HCT116 (cell line): ENCODE data around the gene SIRPA. TPM values are rescaled to one million over a fixed set of nuclear protein-coding genes. Genes with fewer than 3 reads are reported as not detected.

Experiments used
- ATAC-seq: fragments of 200-7000 bp; cut with Tn5 transposase; 2 replicates; pipeline ENCODE4 v1.9.1; 2020; ENCODE audit warnings: mild to moderate bottlenecking, moderate library complexity
- BruUV-seq: library from RNA; stranded (reverse); fragments of 400-500 nt; replicated peaks from 2 replicates; lab custom pipeline; 2021; lab: Mats Ljungman, UMichigan
- CTCF ChIA-PET: fragments of 300-600 bp; sonication (Branson Sonifier 250); formaldehyde crosslinking; loops from one replicate; lab custom pipeline; 2021; ENCODE audit warnings: antibody characterized with exemption; lab: Charles Lee
- POLR2A ChIA-PET: fragments of 300-600, 350-600 bp; sonication (Branson Sonifier 250); formaldehyde crosslinking; loops from one replicate; lab custom pipeline; 2021; ENCODE audit warnings: antibody characterized with exemption; lab: Charles Lee
- RAD21 ChIA-PET, 2 experiments: fragments of 300-600 bp; sonication (Branson Sonifier 250); formaldehyde crosslinking; loops; one replicate each; lab custom pipeline; 2023; ENCODE audit warnings: low total read pairs in 2 of 2; ENCODE audit not compliant: uncharacterized antibody in 2 of 2, unreplicated experiment in 2 of 2, low non-redundant PET in 1 of 2; lab: Charles Lee
- DNase-seq: peaks from one replicate; pipeline ENCODE4 v3.0.0-alpha.2; 2010; ENCODE audit warnings: low read depth, low spot score
- H2AFZ ChIP-seq: fragments of 200-600 bp; shearing (Covaris generic), sonication (generic); 2 replicates; pipeline ENCODE4 v1.6.1; 2017; ENCODE audit warnings: low read depth, mixed run types, mixed read lengths, antibody characterized with exemption, low read length; ENCODE audit not compliant: poor library complexity, severe bottlenecking
- H3K27ac ChIP-seq: 2 replicates; pipeline ENCODE4 v1.5.1; 2012; ENCODE audit warnings: low read depth, low read length
- H3K27me3 ChIP-seq: fragments of 200-600 bp; sonication (generic); 2 replicates; pipeline ENCODE4 v1.6.1; 2016; ENCODE audit warnings: mixed run types, low read length, mixed read lengths; ENCODE audit not compliant: insufficient read depth
- H3K36me3 ChIP-seq, 2 experiments: fragments of 200-500 bp in 1 of 2; fragments of 200-600 bp in 1 of 2; sonication (Bioruptor generic) in 1 of 2; sonication (generic) in 1 of 2; 2 replicates each; pipeline versions ENCODE4 v1.5.1 to v1.6.1; 2014 to 2016; ENCODE audit warnings: low read length in 2 of 2, inconsistent platforms in 1 of 2, mixed read lengths in 1 of 2, mixed run types in 1 of 2; ENCODE audit not compliant: insufficient read depth in 2 of 2, control insufficient read depth in 1 of 2
- H3K4me1 ChIP-seq, 2 experiments: fragments of 200-600 bp in 1 of 2; sonication (generic) in 1 of 2; 2 replicates each; pipeline versions ENCODE4 v1.5.1 to v1.6.1; 2012 to 2017; ENCODE audit warnings: low read length in 2 of 2, inconsistent platforms in 1 of 2, mild to moderate bottlenecking in 1 of 2, mixed read lengths in 1 of 2, mixed run types in 1 of 2, moderate library complexity in 1 of 2; ENCODE audit not compliant: insufficient read depth in 2 of 2, control insufficient read depth in 1 of 2
- H3K4me2 ChIP-seq: fragments of 200-600 bp; sonication (generic); 2 replicates; pipeline ENCODE4 v1.6.1; 2017; ENCODE audit warnings: mixed run types, low read length, mixed read lengths
- H3K4me3 ChIP-seq, 2 experiments: fragments of 200-600 bp in 1 of 2; sonication (generic) in 1 of 2; replicated peaks in 1 of 2; 2 replicates each; pipeline ENCODE4 v1.5.1; 2011 to 2016; ENCODE audit warnings: low read length in 2 of 2, control low read depth in 1 of 2, low read depth in 1 of 2, mild to moderate bottlenecking in 1 of 2, mixed read lengths in 1 of 2, mixed run types in 1 of 2
- H3K79me2 ChIP-seq: fragments of 200-600 bp; sonication (generic); 2 replicates; pipeline ENCODE4 v1.6.1; 2017; ENCODE audit warnings: mild to moderate bottlenecking, mixed run types, low read length, moderate library complexity, mixed read lengths; ENCODE audit not compliant: insufficient read depth
- H3K9ac ChIP-seq: fragments of 200-600 bp; sonication (generic); 2 replicates; pipeline ENCODE4 v1.6.1; 2016; ENCODE audit warnings: low read length, mixed read lengths
- H3K9me2 ChIP-seq: fragments of 200-600 bp; sonication (generic), shearing (Covaris generic); 2 replicates; pipeline ENCODE4 v1.6.1; 2017; ENCODE audit warnings: mixed run types, mild to moderate bottlenecking, moderate library complexity; ENCODE audit not compliant: insufficient read depth
- H3K9me3 ChIP-seq, 2 experiments: fragments of 200-500 bp in 1 of 2; fragments of 200-600 bp in 1 of 2; sonication (Bioruptor generic) in 1 of 2; sonication (generic) in 1 of 2; 2 replicates each; pipeline ENCODE4 v1.6.1; 2014 to 2017; ENCODE audit warnings: low read length in 2 of 2, mixed read lengths in 2 of 2, inconsistent platforms in 1 of 2, low read depth in 1 of 2, mild to moderate bottlenecking in 1 of 2, mixed run types in 1 of 2, moderate library complexity in 1 of 2; ENCODE audit not compliant: control insufficient read depth in 1 of 2, insufficient read depth in 1 of 2
- H4K20me1 ChIP-seq: fragments of 200-600 bp; sonication (generic), shearing (Covaris generic); 2 replicates; pipeline ENCODE4 v1.6.1; 2017; ENCODE audit warnings: mixed run types, mild to moderate bottlenecking, moderate library complexity; ENCODE audit not compliant: insufficient read depth
- CBX3 ChIP-seq: IDR thresholded peaks from 2 replicates; pipeline ENCODE4 v1.6.1; 2012; ENCODE audit warnings: low read depth
- CEBPB ChIP-seq: IDR thresholded peaks from 2 replicates; pipeline ENCODE4 v1.6.1; 2012; ENCODE audit warnings: low read depth
- EGR1 ChIP-seq: IDR thresholded peaks from 2 replicates; pipeline ENCODE4 v1.6.1; 2012; ENCODE audit warnings: low read depth
- ELF1 ChIP-seq: IDR thresholded peaks from 2 replicates; pipeline ENCODE4 v1.6.1; 2012; ENCODE audit warnings: low read depth, borderline replicate concordance
- EZH2 ChIP-seq: fragments of 200-600 bp; sonication (generic); IDR thresholded peaks from 2 replicates; pipeline ENCODE4 v1.6.1; 2017; ENCODE audit warnings: antibody characterized with exemption, mixed run types
- EZH2phosphoT487 ChIP-seq: fragments of 200-600 bp; IDR thresholded peaks from 2 replicates; pipeline ENCODE4 v1.6.1; 2018; ENCODE audit warnings: antibody characterized with exemption, borderline replicate concordance
- FOSL1 ChIP-seq: IDR thresholded peaks from 2 replicates; pipeline ENCODE4 v1.6.1; 2012; ENCODE audit warnings: low read depth
- POLR2A ChIP-seq: IDR thresholded peaks from 2 replicates; pipeline ENCODE4 v1.7.0; 2011; ENCODE audit warnings: borderline replicate concordance; ENCODE audit not compliant: insufficient read depth, insufficient read length; ENCODE audit errors: extremely low read depth
- POLR2AphosphoS5 ChIP-seq: IDR thresholded peaks from 2 replicates; pipeline ENCODE4 v1.6.1; 2011; ENCODE audit warnings: mild to moderate bottlenecking, low read depth, low read length, moderate library complexity
- RAD21 ChIP-seq: IDR thresholded peaks from 2 replicates; pipeline ENCODE4 v1.6.1; 2012; ENCODE audit warnings: low read depth, mild to moderate bottlenecking
- REST ChIP-seq: IDR thresholded peaks from 2 replicates; pipeline ENCODE4 v1.6.1; 2012; ENCODE audit warnings: low read depth
- SP1 ChIP-seq: IDR thresholded peaks from 2 replicates; pipeline ENCODE4 v1.6.1; 2012; ENCODE audit warnings: low read depth
- SRF ChIP-seq: IDR thresholded peaks from 2 replicates; pipeline ENCODE4 v1.6.1; 2012; ENCODE audit warnings: low read depth
- TCF7L2 ChIP-seq: IDR thresholded peaks from 2 replicates; pipeline ENCODE4 v1.7.0; 2011; ENCODE audit warnings: borderline replicate concordance, inconsistent platforms; ENCODE audit not compliant: insufficient read depth, insufficient read length; ENCODE audit errors: extremely low read depth
- YY1 ChIP-seq: IDR thresholded peaks from 2 replicates; pipeline ENCODE4 v1.6.1; 2011; ENCODE audit warnings: low read length, low read depth, moderate library complexity, mild to moderate bottlenecking; ENCODE audit not compliant: insufficient replicate concordance; ENCODE audit errors: extremely low read depth
- ZFX ChIP-seq: fragments of 450-650 bp; IDR thresholded peaks from 2 replicates; pipeline ENCODE4 v1.6.1; 2017
- ZNF274 ChIP-seq: fragments of 200-500 bp; sonication (Bioruptor generic); IDR thresholded peaks from 2 replicates; pipeline ENCODE4 v1.6.1; 2014; ENCODE audit warnings: mild to moderate bottlenecking, low read depth, low read length, inconsistent platforms
- intact Hi-C: fragments of 100-400 bp; cut with micrococcal nuclease; formaldehyde crosslinking; loops from 2 replicates; pipeline ENCODE4 v1.10.0; 2022
- total RNA-seq: library from RNA; stranded (reverse); gene quantifications from one replicate; pipeline ENCODE4 v1.2.1, GENCODE V29; 2021; ENCODE audit not compliant: unreplicated experiment
- TF ChIP-seq, protein P1 (sequence below): IDR thresholded peaks from 2 replicates; pipeline ENCODE4 v1.6.1; 2011; ENCODE audit warnings: mild to moderate bottlenecking, low read length, moderate library complexity; ENCODE audit not compliant: insufficient replicate concordance; ENCODE audit errors: extremely low read depth
- TF ChIP-seq, protein P2 (sequence below): IDR thresholded peaks from 2 replicates; pipeline ENCODE4 v1.6.1; 2012
- TF ChIP-seq, protein P3 (sequence below): IDR thresholded peaks from 2 replicates; pipeline ENCODE4 v1.6.1; 2012

Gene SIRPA
- total RNA-seq, 1 experiment from 2014 or later = 15.3 TPM

DNA sequence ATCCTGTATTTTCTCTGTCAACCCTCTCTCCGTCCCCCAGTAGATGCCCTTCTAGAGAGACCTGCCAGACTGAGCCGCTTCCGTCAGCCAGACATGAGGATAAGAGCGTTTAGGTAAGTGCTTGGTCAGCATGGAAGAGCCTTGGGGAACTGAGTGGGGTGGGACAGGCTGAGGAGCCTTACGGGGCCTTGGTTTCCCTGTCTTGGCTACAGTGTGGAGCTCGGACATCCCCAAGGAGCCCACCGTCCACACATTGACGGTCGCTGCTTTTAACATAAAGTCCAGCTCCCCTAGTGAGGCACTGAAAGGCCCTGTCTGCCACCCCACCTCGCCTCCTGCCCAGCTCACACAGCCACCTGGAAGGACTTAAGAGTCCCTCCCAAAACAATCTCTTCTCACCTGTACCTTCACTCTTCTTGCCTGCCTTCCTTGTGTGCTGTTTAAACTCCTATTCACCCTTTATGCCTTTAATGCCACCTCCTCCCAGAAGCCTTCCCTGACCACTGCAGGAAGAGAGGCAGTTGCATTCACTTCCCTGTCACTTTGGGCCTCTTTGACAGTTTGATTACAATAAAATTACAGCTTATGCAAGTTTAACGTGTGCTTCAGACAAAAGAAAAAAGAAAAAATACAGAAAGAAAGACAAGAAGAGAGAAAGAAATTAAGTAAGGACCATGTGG, 56.4 kb downstream of the SIRPA start:
- H3K79me2 ChIP-seq = no peaks in the 10 kb centered on the region
- POLR2A ChIA-PET = no interaction called here
- intact Hi-C loops = no loop called here
- no peaks in the 10 kb centered on the region for H3K27me3 ChIP-seq
- no peaks in the 10 kb centered on the region for H3K4me1 ChIP-seq
- TF ChIP-seq CBX3 (no peak), POLR2A (no peak), RAD21 (no peak), SRF (no peak), ZNF274 (no peak), EGR1 (no peak), SP1 (no peak), POLR2AphosphoS5 (no peak), ZFX (no peak), FOSL1 (no peak), EZH2phosphoT487 (no peak), YY1 (no peak), REST (no peak), EZH2 (no peak), ELF1 (no peak), TCF7L2 (no peak), CEBPB (no peak)
- TF ChIP-seq, protein P1, sequence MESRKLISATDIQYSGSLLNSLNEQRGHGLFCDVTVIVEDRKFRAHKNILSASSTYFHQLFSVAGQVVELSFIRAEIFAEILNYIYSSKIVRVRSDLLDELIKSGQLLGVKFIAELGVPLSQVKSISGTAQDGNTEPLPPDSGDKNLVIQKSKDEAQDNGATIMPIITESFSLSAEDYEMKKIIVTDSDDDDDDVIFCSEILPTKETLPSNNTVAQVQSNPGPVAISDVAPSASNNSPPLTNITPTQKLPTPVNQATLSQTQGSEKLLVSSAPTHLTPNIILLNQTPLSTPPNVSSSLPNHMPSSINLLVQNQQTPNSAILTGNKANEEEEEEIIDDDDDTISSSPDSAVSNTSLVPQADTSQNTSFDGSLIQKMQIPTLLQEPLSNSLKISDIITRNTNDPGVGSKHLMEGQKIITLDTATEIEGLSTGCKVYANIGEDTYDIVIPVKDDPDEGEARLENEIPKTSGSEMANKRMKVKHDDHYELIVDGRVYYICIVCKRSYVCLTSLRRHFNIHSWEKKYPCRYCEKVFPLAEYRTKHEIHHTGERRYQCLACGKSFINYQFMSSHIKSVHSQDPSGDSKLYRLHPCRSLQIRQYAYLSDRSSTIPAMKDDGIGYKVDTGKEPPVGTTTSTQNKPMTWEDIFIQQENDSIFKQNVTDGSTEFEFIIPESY = no peak
- TF ChIP-seq, protein P2, sequence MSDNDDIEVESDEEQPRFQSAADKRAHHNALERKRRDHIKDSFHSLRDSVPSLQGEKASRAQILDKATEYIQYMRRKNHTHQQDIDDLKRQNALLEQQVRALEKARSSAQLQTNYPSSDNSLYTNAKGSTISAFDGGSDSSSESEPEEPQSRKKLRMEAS = no peak
- TF ChIP-seq, protein P3, sequence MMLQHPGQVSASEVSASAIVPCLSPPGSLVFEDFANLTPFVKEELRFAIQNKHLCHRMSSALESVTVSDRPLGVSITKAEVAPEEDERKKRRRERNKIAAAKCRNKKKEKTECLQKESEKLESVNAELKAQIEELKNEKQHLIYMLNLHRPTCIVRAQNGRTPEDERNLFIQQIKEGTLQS = no peak
- H3K4me3 ChIP-seq = no peak overlapping the region
- no peak overlapping the region for H3K27ac ChIP-seq
- RAD21 ChIA-PET = no interaction called here
- no peaks in the 10 kb centered on the region for H3K9me2 ChIP-seq
- no TSS peak for BruUV-seq
- CTCF ChIA-PET = no interaction called here
- no peaks in the 10 kb centered on the region for H3K36me3 ChIP-seq
- no peaks in the 10 kb centered on the region for H3K9me3 ChIP-seq
- no peak overlapping the region for H2AFZ ChIP-seq
- H3K4me2 ChIP-seq = no peak overlapping the region
- H4K20me1 ChIP-seq = no peaks in the 10 kb centered on the region
- DNase-seq (no peak), ATAC-seq (no peak)
- H3K9ac ChIP-seq = no peak overlapping the region
